ENCODE data around the gene ANKS1B.

GRCh38 chr12:98882526-98882925 lies 1102.2 kb downstream of the ANKS1B start:
- TF ChIP-seq GATA2 (IDR thresholded peaks at IDR 0.05; ENCODE audit: low read depth, low read length) (no peak), GATA3 (IDR thresholded peaks at IDR 0.05; ENCODE audit: low read depth, low read length) (no peak)

All from SH-SY5Y (cell line).